HT-29 (cell line): ENCODE data around the gene RAP1GAP. TPM values are rescaled to one million over a fixed set of nuclear protein-coding genes. Genes with fewer than 3 reads are reported as not detected.
"Not testable (repeated sequence)": the region's sequence is repeated elsewhere in the genome, so short reads cannot be mapped to it uniquely, and the experiment has no call there.

Experiments used
- DNase-seq: peaks from one replicate; pipeline ENCODE4 v3.0.0-alpha.2; 2015; ENCODE audit warnings: low spot score
- total RNA-seq: library from RNA; depleted of rRNA; stranded (reverse); fragments of >200 nt; shearing (Covaris generic); gene quantifications from 2 replicates; pipeline ENCODE4 v1.2.3, GENCODE V29; 2014

Gene RAP1GAP
- total RNA-seq, 1 experiment from 2014 or later = 69.0 TPM

DNA sequence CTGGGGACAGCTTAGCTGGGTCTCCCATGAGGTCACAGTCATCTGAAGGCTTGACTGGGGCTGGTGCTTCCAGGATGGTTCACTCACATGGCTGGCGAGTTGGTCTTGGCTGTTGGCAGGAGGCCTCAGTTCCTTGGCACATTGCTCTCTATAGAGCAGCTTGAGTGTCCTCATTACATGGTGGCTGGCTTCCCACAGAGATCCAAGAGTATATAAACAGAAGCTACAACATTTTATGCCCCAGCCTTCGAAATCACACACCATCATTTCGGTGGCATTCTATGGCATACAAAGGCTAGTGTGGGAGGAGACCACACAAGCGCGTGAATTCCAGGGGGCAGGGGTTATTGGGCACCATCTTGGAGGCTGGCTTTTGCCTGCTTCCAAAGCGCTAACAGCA lies 96.9 kb downstream of the RAP1GAP start:
- DNase-seq = no peak

DNA sequence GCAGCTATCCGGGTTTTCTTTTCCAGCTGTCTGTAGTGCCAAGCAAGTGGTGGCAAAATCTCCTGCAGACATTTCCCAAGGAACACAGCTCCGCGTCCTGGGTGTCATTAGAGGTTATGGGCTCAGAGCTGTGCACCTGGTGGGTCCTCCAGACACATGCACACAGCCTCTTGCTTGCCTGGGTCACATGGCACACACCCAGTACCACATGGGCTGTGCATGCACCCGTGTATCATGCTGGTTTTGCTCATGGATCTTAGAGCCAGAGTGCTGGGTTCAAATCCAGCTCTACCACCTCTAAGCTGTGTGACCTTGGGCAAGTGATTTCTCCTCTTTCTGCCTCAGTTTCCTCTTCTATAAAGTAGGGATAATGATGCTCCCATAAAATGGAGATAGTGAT lies 98.3 kb downstream of the RAP1GAP start:
- no peak for DNase-seq

DNA sequence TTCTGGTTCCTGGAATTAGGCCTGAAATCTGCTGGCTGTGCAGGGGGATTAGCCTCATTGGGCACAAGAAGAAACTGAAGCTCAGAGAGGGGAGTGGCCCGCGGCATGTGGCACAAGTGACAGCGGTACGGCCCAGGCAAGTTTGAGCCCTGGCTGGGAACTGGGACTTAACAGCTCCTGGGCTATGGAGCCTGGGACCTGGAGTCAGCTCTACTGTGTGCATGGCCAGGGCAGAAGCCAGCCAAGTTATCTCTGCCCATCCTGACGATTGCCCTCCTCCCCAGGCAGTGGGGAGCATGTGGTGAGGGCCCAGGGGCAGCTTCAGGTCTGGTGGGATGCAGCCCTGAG lies 98.7 kb downstream of the RAP1GAP start:
- no peak for DNase-seq

DNA sequence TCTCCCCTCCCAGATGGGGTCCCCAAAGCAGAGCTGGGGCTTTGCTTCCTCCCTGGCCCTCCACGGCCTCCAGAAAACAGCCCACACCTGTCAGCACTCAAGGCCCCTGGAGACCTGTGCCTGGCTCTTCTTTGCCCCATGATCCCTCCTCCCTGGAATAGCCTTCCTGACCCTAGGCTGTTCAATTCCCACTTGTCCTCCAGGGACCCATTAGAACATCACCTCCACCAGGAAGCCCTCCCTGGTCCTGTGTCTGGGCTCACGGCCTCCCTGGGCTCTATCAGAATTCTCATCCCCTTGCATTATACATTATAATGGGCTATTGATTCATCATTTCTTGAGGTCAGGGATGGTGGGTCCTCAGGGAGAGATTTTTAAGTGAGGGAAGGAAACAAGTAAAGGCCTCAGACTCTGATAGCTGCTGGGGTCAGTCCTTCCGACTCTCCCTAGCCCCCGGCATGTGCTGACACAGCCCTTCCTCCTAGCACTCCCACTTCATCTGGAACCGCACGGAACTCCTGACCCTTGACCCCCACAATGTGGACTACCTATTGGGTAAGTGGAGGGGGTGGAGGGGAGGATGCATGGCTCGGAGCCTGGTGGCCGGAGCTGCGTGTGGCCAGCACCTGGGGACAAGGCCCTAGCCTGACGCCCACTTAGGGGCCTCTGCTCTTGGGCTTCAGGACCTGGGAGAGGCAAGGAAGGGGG lies 99.2 kb downstream of the RAP1GAP start:
- DNase-seq = no peak

DNA sequence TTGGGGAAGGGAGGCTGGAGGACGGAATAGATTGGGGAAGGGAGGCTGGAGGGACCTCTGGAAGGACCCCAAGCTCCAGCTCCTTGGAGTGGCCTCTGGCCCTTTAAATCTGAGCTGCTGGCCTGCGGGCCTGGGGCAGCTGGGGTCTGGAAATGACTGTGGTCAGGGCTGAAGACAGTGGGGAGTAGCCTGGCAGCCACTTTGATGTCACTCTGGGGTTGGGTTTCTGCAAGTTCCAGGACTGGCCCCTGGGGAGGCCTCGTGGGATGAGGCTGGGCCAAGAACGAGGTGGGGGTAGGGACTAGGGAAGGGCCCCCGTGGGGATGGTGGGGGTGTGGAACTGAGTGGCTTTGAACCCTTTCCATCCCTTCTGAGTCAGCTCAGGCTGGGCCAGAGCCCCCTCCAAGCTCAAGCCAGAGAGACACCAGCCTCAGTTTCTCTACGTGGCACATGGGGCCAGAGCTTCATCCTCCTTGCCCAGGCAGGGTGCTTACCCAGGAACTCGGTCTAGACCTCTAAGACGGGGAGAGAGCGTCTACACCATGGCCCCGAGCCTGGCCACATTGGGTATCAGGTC lies 100.3 kb downstream of the RAP1GAP start:
- DNase-seq = no peak

DNA sequence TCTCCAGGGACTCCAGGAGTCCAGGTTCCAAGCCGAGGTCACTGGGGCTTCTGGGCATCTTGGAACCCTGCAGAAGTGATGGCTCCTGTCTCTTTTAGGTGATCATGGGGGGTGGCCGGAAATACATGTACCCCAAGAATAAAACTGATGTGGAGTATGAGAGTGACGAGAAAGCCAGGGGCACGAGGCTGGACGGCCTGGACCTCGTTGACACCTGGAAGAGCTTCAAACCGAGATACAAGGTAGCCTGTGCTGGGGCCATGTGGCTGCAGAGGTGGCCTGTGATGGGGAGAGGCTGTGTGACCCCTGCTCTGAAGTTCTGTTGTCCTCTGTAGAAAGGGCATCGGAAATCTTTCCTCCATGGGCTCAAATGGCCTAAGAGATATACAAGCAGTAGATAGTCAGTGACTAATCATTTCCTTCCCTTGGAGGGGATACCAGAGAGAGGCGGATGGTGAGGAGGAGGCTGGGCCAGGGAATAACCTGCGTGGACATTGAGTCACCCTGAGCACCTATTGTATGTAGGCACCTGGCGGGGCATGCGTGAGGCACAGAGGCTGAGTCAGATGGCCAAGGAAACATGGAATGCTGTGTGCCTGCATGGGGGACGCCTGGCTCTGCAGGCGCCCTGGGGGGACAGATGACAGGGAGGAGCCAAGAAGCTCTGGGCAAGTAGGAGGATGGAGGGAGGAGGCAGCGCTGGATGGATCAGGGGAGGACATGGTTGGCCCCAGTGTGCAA lies 101.0 kb downstream of the RAP1GAP start:
- DNase-seq = no peak

DNA sequence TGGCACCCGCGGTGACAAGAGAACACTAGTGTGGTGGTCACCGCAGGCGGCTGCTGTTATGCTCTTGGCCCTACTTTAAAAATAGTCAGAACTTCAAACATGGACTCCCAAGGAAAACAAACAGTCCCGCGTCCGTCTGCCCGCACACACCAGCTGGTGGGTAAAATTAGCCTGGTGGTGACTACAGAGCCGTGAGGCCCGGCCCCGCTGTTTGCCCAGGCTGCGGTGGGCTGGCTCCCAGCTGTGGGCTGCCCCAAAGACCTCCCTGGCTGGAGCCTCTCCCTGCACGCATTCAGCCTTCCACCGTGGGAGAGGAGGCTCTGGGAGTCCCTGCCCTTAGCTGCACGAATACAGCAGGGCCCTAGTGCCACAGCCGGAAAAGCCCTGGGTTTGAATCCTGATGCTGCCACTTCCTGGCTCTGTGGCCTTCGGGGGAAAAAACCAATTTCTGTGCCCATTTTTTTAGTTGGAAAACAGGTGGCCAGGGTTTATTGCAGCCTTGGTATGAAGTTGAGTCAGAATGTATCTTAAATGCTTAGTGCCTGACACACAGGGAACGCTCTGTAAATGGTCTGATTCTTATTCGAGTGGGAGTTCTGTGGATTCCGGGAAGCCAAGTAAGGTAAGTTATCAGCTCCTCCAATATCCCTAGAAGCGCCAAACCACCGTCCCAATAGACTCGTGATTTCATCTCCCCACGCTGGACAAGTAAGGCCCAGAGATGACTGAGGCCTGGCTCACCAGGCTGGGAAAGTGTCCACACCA lies 101.7 kb downstream of the RAP1GAP start:
- no peak for DNase-seq

DNA sequence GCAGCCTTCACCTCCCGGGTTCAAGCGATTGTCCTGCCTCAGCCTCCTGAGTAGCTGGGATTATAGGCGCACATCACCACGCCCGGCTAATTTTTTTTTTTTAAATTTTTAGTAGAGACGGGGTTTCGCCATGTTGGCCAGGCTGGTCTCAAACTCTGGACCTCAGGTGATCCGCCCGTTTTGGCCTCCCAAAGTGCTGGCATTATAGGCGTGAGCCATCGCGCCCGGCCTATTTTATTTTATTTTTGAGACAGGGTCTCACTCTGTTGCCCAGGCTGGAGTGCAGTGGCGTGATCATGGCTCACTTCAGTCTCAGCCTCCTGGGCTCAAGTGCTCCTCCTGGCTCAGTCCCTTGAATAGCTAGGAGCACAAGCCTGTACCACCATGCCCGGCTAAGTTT lies 102.8 kb downstream of the RAP1GAP start:
- not testable (repeated sequence) for DNase-seq

DNA sequence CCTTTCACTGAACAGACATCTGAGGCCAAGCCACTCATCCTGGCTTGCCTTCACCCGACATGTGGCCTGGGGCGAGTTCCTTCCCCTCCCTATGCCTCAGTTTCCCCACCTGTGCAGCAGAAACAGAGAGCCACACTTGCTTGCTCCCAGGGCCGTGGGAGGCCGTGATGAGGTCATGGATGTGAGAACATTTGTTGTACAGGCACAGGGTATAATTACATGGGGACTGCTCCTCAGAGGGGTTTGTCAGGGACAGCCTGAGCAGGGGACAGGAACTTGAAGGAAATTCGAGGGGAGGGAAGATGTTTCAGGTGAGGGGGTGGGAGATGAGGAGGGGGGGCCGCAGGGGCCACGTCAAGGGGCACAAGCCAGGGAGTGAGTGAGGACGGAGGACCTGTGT lies 103.9 kb downstream of the RAP1GAP start:
- DNase-seq = no peak

DNA sequence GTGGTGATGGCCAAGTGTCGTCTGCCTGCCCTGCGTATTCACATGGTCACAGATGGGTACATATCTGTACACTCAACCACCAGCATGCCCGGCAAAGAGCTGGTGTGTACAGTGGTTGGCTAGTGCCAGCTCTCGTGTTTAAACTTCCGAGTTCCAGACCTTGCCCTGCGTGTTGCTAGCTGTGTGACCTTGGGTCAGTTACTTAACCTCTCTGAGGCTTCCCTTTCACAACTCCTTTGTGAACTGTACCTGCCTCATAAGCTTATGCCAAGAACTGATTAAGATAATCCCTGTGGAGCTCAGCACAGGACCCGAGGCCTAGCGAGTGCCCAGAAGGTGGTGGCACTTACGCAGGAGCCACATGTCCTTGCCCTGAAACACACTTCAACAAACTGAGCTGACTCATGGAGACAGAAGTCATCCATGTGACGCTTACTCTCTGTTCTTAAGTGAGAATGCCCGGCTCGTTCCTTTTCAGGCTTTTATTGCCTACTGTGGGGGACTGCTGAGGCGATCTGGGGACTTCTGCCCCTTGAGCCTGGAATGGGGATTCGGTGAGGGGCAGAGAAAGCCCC lies 104.5 kb downstream of the RAP1GAP start:
- DNase-seq = no peak

DNA sequence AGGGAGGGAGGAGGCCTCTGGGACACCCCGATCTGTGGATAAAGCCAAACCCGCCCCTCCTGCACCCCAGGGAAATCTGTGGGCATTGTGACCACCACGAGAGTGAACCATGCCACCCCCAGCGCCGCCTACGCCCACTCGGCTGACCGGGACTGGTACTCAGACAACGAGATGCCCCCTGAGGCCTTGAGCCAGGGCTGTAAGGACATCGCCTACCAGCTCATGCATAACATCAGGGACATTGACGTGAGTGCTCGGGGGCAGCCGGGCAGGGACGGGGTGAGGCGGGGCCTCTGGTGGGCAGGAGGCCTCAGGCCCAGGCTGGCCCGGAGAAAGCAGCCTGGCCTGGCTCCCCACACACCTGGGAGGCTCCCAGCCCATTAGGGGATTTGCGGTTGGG lies 105.2 kb downstream of the RAP1GAP start:
- DNase-seq = no peak

DNA sequence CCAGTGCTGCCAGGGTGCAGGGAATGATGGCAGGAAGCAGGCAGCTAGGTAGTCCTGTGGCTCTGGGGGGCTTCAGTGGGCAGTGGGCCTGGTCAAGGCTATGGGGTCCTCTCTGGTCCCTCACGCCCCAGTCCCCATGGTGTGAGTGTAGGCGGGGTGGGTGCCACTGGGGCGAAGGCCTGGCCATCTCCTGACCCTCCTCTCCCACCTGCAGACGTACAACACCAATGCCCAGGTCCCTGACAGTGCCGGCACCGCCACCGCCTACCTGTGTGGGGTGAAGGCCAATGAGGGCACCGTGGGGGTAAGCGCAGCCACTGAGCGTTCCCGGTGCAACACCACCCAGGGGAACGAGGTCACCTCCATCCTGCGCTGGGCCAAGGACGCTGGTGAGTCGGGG lies 106.3 kb downstream of the RAP1GAP start:
- no peak for DNase-seq

DNA sequence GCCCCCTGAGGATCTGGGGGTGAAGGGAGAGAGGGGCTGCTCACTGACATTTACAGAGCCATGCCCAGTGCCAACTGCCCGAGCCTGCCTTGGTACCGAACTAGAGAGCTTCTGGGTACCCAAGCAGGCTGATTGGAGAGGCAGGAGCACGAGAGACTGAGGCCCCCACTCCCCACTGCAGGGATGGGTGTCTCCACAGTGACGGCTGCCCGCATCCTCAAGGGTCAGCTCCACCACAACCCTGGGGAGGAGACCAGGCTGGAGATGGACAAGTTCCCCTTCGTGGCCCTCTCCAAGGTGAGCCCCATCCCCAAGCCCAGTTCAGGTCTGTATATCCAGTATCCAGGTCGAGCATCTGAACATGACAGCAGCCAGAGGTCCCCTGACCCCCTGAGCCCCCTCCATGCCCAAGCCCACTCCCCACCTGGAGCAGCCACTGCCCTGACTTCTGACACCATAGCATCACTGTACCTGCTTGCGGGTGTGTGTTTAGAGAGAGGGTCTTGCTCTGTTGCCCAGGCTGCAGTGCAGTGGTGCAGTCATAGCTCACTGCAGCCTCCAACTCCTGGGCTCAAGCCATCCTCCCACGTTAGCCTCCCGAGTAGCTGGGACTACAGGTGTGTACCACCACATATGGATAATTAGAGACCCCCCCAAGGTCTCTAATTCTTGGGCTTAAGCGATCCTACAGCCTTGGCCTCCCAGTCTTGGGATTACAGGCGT lies 108.1 kb downstream of the RAP1GAP start:
- DNase-seq = no peak

DNA sequence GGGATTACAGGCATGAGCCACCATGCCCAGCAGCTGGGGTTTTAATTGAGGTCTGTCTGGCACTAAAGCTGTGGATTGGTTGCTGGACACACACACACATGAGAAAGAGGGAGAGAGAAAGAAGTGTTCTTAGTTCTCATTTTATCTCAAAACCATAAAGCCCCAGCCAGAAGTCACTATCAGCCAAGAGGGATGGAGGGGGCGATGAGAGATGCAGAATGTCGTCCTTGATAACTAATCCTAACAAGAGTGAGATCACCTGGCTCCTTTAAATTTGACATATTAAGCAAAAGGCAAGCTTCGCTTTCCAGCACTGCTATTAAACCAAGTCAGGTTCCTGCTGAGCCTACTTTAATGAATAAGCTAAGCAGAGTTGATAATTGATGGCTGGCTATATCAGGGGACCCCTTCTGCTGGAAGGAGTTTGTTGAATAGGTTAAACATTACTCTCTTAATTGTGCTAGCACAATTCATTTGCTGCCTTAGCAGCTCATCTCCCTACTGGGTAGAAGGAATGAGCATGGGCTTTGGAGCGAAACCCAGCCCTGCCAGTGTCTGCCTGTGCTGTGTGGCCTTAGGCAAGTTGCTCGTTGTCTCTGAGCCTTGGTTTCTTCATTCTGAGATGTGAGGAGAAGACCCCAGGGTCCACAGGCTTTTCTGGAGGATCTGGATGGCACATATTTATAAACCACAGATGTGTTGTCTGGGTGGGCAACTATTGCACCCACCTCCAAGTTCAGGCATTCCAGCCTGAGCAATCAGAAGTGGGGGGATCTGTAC lies 109.2 kb downstream of the RAP1GAP start:
- DNase-seq = no peak

DNA sequence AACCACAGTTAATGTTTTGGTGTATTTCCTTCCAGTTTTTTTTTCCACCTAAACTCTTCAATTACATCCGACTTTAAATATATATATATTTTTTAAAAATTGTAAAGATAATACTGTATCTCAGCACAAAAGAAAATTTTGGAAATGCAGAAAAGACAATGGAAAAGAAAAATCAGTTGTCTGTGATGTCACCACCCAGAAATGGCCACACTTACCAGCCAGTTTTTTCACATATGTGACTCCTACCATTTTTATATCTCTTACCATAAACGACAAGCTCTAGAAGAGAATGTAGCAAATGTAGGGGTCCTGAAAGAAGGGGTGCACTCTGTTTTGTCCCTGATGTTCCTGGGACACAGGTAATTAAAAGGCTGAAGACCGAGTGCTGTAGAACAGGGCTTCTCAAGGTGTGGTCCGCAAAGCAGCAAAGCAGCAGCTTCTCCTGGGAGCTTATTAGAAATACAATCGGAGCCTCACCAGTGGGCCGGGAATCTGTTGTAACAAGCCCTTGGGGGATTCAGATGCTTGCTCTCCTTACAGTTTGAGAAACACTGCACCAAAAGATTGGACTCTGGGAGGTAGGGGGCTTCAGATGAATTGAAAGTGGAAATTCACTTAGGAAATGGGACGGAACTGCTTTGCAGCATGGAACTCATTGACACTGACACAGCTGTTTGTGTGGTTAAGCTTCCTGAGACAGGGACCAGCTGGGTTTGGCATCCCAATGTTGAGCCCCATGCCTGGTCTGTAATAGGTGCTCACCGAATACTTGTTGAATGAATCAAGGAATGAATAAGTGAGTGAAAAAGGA lies 115.8 kb downstream of the RAP1GAP start:
- DNase-seq = no peak

DNA sequence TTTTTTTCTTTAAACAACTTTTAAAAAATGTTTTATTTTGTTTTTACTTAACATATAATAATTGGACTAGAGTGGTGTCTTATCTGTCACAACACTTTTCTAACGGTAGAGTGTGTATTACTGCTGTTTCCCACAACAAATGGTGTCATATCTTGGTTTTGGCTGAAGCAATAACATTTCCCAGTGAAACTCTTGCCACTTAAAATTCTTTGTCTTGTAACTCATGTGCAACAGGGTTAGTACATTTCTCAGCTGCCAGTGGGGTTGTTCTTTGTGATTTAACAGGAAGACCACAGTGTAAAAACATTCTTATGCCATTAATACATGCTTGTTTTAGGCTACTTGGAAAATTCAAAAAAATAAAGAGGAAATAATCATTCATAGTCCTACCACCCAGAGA lies 116.4 kb downstream of the RAP1GAP start:
- DNase-seq = no peak

DNA sequence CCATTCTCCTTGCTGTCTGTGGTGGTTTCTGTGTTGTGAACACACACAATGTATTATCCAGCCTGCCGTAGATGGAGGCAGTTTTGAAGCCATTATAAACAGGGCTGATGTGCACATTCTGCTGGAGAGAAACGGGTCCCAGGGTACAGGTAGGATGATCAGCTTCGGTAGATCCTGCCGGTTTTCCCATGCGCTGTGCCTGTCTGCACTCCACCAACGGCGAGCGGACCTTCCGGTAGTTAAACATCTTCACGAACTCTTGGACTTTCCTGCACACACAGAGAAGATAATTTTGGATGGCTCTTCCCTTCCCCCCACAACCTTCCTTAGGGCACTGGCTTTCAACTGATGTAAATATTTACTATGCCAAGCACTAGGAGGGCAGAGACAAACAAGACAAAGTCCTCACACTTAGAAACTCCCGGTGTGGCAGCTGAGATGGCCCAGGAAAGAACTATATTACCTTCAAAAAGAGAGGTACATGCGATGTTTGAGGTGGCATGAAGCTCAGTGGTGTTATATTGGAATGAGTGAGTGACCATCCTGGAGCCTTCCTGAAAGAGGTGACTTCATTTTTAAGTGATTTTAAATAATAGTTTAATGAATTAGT lies 118.2 kb downstream of the RAP1GAP start:
- no peak for DNase-seq

DNA sequence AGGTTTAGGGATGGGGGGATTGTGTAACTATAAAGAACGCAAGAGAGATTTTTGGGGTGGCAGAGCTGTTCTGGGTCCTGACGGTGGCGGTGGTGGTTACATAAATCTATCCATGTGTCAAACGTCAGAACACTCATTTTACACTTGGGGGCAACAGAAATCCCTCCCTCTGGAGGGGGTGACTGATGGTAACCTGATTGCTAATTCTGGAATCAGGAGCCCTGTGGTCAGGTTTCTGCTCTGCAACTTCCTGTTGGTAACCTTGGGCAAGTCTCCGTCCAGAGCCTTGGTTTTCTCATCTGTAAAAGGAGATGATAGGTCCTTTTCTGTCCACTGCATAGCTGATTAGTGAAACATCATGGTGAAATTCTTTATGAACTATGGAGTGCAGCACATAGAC lies 119.1 kb downstream of the RAP1GAP start:
- DNase-seq = no peak

DNA sequence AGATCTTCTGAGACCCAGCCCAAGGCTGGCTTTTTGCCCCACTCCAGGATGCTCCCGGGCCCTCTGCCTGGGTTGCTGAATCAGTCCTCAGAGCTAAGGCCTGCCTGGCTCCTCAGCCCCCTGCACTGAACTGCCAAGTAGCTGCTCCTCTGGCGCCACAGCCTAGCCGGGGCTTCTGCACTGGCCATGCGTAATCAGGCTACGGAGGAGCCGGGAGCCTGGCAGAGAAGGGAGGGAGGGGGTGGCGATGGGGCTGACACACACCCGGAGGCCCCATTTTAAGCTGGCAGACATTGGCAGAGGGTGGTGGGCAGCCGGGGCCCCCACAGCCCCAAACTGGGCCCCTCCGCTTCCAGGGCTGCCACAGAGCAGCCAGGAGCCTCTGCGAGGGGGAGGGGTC lies 121.3 kb downstream of the RAP1GAP start:
- no peak for DNase-seq
